ENCODE results near the gene G6PD. TPM values are rescaled to one million over a fixed set of nuclear protein-coding genes. Genes with fewer than 3 reads are reported as not detected.

The G6PD gene
- total RNA-seq, 1 donor from 2014 or later, result 15.0 TPM

DNA sequence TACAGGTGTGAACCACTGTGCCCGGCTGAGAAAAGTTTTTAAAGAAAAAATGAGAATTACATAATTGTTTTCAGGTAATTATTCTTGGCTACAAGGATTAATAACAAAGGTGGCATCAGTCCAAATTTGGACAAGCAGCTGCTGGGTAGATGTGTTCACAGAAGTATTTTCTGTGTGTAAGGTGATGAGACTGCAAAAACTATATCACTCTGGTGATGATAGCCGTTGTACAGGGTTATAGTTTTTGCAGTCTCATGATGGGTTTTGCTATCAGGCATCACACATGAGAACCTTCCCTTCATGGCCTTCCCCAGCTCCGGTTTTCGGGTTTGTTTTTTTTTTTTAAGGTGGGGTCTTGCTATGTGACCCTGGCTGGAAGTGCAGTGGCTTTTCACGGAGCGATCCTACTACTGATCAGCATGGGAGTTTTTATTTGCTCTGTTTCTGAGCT, 51.1 kb downstream of the G6PD start:
- DNase-seq (ENCODE audit: missing footprints) (no peak), ATAC-seq (no peak)
- intact Hi-C loops (cut with DNase I), result no loop called here

DNA sequence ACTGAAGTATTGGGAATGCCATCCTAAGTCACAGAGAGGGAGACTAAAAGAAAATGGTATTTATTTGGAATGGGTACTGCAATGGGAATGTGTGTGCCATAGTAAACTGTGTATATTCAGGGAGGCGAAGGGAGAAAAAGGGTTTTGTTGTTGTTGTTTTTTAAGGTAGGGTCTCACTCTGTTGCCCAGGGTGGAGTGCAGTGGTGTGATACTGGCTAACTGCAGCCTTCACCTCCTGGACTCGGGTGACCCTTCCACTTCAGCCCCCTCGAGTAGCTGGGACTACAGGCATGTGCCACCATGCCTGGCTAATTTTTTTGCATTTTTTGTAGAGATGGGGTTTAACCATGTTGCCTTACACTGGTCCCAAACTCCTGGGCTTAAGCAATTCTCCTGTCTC, 51.9 kb downstream of the G6PD start:
- ATAC-seq (no peak), DNase-seq (ENCODE audit: missing footprints) (no peak)
- intact Hi-C loops (cut with DNase I), result no loop called here

DNA sequence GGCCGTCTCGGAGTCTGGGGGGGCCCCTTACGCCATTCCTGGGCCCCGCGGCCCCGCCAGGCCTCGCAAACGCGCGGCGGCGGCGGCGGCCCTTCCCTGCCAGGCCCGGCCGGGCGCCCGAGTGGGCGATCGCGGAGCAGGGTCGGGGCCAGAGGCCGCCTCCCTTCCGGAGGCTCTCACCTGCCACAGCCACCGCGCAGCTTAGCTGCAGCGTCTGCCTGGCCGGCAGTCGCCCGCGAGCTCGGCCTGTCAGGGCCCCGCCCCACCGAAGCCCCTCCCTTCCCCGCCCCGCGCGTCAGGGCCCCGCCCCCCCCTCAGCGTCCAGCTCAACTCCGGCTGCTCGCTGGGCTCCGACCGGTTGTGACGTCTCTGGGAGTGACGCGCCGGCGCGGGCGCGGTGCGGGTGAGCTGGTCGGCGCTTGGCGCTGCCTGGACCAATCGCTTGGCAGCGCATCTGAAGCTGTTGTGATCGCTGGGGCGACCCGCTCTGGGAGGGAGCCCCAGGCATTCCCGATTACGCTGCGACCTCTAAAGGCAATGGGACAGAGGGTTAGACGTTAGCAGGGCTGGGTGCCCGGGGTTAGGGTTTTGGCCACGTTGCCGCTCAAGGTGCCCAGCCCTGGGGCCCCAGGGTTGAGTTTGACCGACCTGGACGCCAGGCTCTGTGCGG, 56.1 kb downstream of the G6PD start, which contains the start of gene SLC10A3:
TSS of gene SLC10A3 (minus strand) at position 216 of the 670 bp plus-strand sequence. CDS start 1,689 bp downstream, outside the sequence.
- DNase-seq (ENCODE audit: missing footprints) (peak; percentile 96), ATAC-seq (peak; percentile 94)
- intact Hi-C loops (cut with DNase I), result no loop called here

DNA sequence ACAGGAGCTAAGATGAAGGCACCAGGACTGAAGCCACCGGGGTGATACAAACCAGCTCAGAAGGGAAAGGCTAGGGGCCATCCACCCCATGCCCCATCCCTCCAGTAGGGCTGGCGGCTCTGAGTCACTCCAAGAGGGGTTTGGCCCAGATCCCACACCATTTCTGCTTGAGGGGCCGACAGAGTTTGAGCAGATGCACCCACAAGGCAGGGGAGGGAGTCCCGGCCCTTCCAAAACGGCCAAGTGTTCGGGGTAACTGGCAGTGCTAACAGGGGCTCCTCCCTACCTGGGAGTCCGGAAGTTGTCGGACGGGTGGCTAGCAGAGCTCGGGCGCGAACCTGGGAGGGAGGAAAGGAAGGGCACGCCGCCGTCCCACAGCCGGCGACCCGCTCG, 56.6 kb downstream of the G6PD start:
- ATAC-seq, result peak; percentile 1
- intact Hi-C loops (cut with DNase I), result no loop called here
- DNase-seq (ENCODE audit: missing footprints), result peak; percentile 67

DNA sequence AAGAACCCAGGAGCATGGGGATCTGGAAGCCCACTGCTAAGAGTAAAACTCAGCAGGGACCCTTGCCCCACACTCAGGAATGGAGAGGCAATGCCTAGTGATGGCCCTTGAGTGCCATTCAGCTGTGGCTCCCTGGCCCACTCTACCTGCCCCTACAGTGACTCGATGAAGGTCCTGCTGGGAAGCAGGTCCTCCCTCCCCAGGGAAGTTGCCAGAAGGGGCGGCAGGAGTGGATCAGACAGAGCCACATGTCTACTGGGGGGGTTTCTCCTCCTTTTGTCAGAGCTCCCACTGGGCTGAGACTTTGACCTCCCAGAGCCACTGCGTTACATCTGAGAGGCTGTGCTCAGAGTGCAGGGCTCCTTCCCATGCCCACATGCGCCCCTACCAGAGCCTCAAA, 57.5 kb downstream of the G6PD start:
- intact Hi-C loops (cut with DNase I), result no loop called here
- ATAC-seq (no peak), DNase-seq (ENCODE audit: missing footprints) (no peak)

DNA sequence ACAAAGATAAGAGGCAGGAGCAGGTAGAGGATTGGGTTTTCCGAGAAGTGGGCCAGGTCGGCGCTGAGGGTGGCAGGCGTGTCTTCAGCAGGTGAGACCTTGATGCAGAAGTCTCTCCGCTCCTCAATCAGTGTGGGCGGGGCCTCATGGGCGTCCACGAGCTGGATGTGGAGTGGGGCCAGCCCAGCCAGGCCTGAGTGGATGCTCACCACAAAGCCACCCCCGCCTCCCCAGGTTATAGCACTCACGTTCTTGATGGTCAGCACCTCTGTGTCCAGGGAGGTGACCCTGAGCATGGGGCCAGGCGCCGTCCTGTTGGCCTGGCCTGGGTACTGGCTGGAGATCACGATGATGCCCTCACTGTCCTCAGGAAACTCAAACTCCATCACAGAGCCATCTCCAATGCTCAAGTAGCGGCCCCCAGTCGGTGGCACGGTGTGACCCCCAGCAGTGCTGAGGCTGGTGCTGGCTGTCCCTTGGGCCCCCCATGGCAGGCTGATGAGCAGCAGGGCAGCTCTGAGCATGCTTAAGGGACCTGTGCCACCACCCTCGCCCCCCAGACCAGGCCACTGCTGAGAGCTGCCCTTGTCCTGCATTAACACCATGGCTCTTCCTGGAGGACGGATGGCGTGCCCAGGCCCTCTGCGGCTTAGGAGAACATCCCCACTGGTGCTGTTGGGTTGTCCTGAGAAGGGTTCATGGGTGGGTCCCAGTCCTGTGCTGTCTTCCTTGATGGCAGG, 58.1 kb downstream of the G6PD start:
- DNase-seq (ENCODE audit: missing footprints), result peak; percentile 54
- no peak for ATAC-seq
- intact Hi-C loops (cut with DNase I), result no loop called here

DNA sequence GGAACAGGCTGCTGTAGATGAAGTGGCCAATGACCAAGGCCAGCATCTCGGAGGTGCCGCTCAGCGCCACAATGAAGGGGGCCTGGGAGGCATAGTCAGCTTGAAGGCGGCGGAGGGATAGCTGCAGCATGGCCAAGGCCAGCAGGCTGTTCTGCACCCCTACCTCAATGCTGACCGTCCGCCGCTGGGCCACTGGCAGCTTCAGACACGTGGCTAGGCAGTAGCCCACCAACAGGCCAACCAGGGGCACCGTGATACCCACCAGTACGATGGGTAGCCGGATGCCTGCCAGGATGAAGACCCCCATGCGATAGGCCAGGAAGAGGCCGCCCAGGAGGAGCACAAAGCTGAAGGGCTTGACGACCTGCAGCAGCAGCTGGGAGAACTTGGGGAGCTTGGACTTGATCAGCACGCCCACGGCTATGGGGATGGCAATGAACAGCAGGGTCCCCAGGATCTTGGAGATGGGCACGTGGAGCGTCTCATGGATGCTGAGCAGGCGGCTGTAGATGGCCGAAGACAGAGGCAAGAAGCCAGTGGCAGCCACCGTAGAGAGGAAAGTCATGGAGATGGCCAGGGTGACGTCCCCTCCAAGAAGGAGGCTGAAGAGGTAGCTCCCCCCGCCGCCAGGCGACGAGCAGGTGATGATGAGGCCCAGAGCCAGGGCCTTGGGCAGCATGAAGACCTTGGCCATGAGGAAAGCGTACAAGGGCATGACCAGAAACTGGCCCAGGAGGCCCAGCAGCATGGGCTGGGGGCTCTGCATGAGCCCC, 58.9 kb downstream of the G6PD start:
- DNase-seq (ENCODE audit: missing footprints) (no peak), ATAC-seq (no peak)
- intact Hi-C loops (cut with DNase I), result loop anchor here (2.0 kb wide), 1 partner anchor 29 kb away; the partner anchor contains the start of gene FAM3A

DNA sequence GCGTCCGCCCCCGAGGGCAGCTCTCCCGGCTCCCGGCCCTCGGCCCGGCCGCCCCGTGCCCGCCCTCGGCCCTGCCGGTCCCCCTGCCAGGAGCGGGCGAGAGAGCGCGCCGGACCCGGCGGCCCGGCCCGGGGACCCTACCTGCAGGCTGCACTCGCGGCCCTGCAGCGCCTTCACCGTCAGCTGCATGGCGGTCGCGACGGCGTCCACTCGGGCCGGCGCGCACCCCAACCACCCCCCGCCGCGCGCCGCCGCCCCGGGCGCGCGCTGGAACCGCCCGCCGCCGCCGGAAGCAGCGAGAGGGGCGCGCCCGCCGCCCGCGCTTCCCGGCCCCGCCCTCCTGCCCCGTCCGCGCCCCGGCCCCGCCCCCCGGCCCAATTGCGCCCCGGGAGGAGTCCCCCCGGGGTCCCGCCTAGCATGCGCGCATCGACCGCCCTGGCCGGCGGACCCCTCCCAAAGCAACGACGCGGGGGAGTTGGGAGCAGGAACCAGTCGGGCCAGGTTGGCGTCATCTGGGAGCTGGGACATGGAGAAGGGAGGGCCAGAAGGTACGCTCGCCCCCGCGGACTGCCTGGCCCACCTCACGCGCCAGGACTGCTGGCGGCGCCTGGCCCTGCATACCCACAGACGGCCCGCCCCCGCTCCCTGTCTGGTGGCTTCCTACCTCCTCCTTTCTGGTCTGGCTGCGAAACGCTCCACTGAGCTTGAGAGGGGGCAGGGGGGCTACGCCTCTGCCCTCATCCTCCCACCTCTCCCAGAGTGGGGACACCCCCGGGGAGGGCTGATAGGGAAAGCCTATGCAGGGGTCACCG, 60.0 kb downstream of the G6PD start, which contains the start of gene UBL4A:
TSS of gene UBL4A (minus strand) at position 220 of the 812 bp plus-strand sequence. CDS start at position 189, 31 bp downstream.
- peak; percentile 35 for ATAC-seq
- DNase-seq (ENCODE audit: missing footprints), result peak; percentile 86
- intact Hi-C loops (cut with DNase I), result loop anchor here (2.0 kb wide), 1 partner anchor 30 kb away; the partner anchor contains the start of gene FAM3A

DNA sequence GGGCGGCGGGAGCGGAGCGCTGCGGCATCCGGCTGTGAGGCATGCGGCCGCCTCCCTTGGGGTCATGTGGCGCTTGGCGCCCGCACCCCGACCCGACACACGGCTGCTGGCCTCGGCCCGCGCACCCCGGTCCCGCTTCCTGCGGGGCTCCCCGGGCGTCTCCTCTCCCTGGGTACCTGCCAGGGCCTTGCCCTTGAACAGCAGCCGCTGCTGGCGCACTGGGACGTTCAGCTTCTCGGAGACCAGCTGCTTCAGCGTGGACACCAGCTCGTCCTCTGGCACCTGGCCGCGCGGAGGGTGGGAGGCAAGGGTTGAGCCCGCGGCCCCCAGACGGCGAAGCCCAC, 60.6 kb downstream of the G6PD start:
- peak; percentile 76 for DNase-seq (ENCODE audit: missing footprints)
- intact Hi-C loops (cut with DNase I), result loop anchor here (2.0 kb wide), 1 partner anchor 31 kb away; the partner anchor contains the start of gene FAM3A
- no peak for ATAC-seq

DNA sequence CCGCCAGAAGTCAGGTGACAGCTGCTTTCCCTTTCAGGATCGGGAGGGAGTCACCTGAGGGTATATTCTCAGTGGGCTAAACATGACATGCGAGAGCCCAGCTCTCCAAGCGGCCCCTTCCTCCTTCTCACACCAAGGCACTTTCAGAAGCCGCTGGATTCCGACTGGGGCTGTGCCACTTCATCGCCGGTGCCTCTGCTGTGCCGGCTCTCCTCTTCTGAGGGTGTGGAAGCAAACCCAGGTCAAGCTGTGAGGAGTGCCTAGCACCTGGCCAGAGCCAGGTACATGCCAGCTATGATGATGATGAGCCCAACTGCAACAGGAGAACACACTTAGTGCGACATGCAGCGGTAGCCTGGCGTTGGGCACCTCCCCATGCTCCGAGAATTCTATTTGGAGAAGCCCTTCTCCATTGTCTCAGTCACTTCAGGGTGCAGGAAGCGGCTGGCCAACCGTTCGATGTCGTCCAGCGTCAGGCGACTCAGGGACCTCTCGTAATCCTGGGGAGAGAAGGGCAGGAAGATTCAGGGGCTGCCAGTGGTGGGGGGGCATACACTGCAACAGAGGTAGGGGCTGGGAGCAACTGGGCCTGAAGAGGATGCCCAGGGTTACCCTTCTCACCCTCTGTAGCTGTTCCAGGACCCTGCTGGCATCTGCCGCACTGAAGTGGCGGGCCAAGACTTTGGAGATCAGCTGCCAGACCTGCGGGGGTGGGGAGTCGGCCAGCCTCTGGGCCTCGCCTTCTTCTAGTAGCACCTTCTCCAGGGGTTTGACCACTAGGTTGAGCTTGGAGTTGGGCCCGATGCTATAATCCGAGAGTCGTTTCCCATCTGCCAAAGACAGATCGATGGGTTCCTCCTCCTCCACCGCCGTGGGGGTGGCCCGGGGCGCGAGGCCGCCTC, 61.2 kb downstream of the G6PD start:
- intact Hi-C loops (cut with DNase I), result loop anchor here (2.0 kb wide), 1 partner anchor 31 kb away; the partner anchor contains the start of gene FAM3A
- ATAC-seq (no peak), DNase-seq (ENCODE audit: missing footprints) (no peak)

DNA sequence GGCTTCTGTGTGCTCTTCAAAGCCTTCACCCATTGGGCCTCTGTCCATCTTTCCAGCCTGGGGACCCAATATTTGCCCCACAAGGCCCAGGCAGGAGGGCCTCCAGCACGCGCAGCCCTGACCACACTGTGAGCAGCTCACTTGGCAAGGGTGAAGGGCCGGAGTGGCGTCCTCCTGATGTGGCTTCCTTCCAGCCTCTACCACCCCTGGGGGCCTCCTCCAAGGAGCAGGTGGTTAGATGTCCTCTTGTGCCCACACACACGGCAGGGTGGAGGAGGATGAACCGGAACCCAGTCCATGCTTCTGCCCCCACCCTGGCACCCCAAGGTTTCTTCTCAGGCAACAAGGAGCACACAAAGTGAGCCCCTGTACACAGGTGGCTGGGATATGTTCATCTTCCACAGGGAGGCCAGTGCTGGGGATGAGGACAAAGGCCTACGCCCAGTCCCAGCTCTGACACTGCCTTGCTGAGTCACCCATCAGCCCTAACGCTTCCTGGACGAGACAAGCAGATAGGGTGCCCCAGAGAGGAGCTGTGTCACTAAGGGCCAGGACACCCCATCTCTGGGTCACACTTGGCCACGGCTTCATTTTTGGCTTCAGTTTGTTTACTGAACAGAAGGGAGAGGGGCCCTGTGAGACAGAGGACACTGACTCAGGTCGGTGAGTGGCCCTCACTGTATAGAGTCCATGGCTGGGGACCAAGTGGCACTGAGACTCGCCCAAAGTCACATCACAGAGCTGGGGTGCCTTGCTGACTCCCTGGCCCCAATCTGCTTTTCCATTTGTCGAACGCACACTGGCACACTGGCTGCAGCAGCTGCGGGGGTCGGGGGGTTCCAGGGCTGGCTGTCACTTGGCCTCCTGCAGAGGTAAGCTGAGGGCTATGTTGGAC, 62.1 kb downstream of the G6PD start:
- DNase-seq (ENCODE audit: missing footprints) (no peak), ATAC-seq (no peak)
- intact Hi-C loops (cut with DNase I), result no loop called here

DNA sequence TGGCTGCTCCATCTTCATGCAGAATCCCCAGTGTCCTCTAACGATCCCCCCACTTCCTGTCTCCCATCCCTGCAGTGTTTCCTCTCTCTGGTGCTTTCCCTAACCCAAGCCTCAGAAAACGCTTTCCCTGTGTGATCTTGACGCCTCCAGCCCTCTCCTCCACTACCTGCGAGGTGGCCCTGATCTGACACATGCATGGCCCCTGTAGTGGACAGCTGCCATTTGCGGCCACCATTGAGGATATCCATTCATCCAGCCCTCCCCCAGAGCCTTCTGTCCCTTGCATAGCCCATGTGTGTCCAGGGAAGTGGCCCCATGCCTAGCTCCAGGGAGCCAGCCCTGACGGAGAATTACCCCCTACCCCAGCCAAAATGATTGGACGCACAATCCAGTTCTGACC, 63.3 kb downstream of the G6PD start:
- ATAC-seq (no peak), DNase-seq (ENCODE audit: missing footprints) (no peak)
- intact Hi-C loops (cut with DNase I), result no loop called here

DNA sequence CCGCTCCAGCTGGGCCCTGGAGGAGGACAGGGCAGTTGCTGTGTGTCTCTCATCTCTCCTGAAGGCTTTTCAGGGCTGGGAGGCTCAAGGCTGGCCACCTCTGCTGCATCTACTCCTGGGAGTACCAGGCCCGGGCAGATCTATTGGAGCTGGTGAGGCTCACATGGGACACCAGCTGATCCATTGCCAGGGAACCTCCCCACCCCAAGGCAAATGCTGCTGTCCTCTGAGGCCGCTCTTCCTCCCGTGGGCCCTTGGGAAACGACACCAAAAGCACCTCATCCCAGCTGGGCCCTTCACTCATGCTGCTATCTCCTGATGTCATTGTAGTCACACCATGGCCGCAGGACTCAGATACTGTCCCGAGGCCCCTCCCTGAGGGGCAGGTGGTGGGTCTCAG, 63.9 kb downstream of the G6PD start:
- ATAC-seq (no peak), DNase-seq (ENCODE audit: missing footprints) (no peak)
- intact Hi-C loops (cut with DNase I), result no loop called here

DNA sequence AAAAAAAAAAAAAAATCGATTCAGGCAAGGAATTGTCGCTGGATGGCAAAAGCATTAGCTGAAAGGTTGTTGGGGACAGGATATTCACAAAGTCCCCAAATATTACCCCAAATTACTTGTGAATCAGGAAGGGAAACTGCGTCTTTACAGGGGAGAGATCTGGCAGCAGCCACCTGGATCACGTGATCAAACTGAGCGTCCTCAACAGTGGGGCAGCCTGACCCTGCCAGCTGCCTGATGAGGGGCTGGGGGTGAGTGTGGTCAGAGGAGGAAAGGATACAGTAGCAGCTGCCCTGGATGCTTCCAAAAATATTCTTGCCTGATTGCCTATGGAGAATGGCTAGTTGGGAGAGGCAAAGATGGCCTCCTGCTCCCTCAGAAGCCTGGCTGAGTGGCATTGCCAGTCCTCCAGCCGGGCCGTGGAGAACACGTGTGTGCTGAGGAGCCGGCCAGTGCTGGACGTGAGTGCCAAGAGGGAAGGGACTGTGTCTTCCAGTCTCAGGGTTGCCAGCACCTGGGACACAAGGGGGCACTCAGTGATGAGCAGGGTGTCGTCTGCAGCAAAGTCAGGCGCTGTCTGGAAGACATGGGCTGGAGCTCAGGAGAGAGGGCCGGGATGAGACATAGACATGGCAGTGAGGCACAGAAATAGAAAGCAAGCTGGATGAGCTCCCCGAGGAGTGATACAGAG, 64.6 kb downstream of the G6PD start:
- DNase-seq (ENCODE audit: missing footprints) (no peak), ATAC-seq (no peak)
- intact Hi-C loops (cut with DNase I), result no loop called here

Data from Right ventricle myocardium inferior (tissue), 1 donor.